Adipose tissue (tissue), 3 donors: ENCODE measurements around the gene TMPRSS2. TPM values are rescaled to one million over a fixed set of nuclear protein-coding genes. Genes with fewer than 3 reads are reported as not detected.

ENCODE experiments used
- H3K27ac ChIP-seq: one replicate; pipeline ENCODE4 v1.5.1; 2013; ENCODE audit warnings: low read depth, low read length
- WGBS, 3 donors: extraction: QIAGEN DNeasy Blood & Tissue Kit; methylation state at CpG; one replicate each; pipeline ENCODE4 v1.1.7; 2013; 5-methylcytosine and 5-hydroxymethylcytosine counted together
- polyA plus RNA-seq, 3 donors: library from polyadenylated mRNA; stranded (reverse); fragments of 200-250 nt; gene quantifications; one replicate each; pipeline ENCODE4 v1.2.3, GENCODE V29; 2013
- donor health status: healthy with polysubstance abuse.
- donor health status: Bipolar disorder and iron deficiency.
- donor health status: healthy.

Gene TMPRSS2
- polyA plus RNA-seq, 3 donors = 0.11 to 111 (median 11.1) TPM

DNA sequence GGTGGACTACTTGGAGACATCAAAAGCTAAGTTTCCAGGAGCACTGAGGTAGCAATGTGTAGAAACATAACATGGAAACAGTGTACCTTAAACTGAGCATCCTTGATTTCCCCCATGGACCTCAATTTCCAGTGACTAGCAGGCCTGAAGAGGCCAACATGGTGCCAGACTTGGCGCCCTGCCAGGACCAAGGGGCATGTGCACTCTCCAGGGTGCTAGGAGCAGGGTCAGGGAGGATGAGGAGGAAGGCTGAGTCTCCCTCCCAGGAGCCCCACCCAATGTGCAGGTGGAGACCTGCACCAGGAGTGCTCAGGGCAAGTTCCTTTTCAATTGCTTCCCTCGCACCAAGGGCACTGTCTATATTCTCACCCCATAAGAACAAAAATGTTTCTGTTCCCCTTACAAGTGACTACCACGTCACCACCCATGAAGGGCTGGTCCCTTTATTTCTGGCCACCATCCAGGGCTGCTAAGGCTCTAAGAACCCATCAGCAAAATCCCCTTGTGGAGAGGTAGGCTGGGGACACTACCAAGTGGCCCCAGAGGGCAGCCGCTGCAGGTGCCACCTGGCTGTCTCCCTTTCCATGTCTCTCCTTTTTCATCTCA is 42.7 kb downstream of the TMPRSS2 start:
- no peak overlapping the region for H3K27ac ChIP-seq
- WGBS, 3 donors = 84 to 97% (median 88%) methylated on average over 4 of the region's 4 CpGs

DNA sequence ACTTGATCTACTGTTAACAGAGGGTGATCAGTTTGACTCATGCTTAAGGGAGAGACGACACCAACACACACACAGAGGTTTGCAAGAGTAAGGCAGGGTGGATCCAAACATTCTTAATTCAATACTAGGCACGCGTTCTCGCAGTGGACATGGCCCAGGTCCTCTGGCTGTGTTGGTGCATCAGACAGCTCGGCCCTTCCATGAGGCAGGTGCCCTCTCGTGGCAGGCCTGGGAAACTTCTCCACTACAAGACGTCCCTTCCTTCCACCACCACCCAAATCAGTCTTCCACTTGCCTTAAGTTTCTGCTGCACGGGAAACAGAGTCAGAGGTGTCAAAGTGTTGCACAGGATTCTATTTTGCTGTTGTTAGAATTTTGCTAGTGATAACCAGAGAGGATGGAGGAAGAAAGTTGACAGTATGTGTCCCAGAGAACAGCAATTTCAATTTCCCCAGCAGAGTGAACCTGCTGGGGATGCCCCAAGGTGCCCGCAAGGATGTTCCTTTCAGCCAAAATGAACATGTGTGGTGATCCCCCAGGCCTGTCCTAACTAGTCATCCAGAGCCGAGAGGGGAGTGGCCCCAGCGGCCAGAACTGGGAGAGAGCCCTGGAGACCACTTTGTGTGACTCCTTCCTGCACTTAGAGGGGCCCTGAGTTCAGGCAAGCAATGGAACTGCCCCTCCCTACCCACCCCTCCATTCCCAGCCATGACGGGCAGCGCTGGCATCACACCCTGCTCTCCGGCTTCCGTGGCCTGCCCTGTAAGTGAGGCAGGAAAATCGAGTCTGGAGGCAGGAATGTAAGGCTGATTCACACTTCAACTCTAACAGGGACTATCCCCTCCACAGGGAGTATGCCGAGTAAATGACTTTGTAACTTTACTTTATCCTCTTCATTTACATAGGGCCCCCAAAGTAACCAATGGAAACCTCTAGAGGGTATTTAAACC is 47.1 kb downstream of the TMPRSS2 start:
- no peak overlapping the region for H3K27ac ChIP-seq
- WGBS, 3 donors = 33 to 44% (median 40%) methylated on average over 17 of the region's 17 CpGs

DNA sequence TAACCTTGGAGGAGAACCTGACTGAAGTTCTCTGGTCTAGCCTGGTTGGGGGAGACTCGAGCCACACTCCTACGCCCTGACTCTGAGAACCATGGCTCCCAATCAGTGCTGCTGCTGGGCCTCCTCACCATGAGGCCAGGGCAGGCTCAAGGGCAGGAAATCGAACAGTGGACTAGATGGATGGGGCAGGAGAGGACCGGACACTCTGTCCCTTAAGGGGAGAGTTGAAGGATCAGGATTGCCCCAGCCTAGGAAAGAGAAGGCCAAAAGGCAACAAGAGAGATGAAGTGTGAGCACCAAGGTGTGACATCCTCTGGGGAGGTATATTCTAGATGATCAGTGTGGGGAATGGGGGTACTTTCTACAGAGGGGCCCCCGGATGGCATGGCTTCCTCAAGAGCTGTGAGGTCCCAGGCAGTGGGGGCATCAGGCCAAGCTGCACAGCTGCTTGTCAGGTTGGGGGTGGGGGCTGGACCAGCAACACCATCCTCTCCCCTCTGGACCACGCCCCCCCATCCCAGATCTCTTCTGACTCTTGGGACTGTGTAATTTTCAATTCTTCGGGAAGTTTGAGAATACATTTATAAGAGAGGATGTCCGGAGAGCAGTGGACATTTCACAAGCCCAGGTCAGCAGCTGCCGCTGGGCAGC is 47.9 kb downstream of the TMPRSS2 start:
- 82 to 88% (median 86%) methylated on average over 9 of the region's 9 CpGs for WGBS, 3 donors
- H3K27ac ChIP-seq = no peak overlapping the region

DNA sequence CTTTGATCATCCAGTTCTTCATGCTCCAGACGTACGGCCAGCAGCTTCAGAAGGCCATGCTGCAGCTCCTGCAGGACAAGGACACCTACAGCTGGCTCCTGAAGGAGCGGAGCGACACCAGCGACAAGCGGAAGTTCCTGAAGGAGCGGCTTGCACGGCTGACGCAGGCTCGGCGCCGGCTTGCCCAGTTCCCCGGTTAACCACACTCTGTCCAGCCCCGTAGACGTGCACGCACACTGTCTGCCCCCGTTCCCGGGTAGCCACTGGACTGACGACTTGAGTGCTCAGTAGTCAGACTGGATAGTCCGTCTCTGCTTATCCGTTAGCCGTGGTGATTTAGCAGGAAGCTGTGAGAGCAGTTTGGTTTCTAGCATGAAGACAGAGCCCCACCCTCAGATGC is 49.4 kb downstream of the TMPRSS2 start:
- no peak overlapping the region for H3K27ac ChIP-seq
- WGBS, 3 donors = 92 to 93% (median 92%) methylated on average over 22 of the region's 22 CpGs

DNA sequence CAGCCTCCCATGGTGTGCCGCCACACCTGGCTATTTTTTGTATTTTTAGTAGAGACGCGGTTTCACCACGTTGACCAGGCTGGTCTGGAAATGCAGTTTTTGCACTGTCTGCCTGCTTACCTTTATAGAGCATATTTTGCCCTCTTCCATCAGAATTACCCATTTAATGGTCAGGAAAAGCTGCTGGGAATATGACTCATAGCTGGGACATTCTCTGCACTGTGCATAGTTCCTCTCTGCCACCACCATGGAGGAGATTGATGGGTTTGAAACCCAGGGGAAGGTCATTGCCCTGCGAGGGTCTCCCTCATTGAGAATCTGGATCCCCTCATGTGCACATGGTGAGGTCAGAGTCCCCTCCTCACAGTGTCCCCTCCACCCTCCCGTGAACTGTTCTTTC is 49.8 kb downstream of the TMPRSS2 start:
- 88 to 92% (median 90%) methylated on average over 6 of the region's 6 CpGs for WGBS, 3 donors

DNA sequence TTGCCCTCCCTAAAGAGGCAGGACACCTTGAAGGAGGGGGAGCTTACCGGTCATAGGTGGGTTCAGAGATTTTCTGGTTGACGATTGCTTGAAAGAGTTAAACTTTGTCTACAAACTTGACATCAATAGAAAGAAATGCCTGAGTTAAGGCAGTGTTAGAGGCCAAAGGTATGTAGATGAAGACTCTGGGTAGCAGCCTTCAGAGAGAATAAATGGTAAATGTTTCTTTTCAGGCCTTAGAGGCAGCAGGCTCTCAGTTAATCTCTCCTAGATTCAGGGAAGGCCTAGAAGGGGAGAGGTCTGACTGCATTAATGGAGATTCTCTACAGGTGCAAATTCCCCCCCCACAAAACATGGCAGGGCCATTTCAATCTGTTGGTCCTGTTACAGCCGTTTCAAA is 54.2 kb downstream of the TMPRSS2 start:
- WGBS, 3 donors = 58 to 74% (median 60%) methylated on average over 3 of the region's 3 CpGs

More for the DNA sequence above, 49.8 kb downstream of the TMPRSS2 start:
- no peak overlapping the region for H3K27ac ChIP-seq

DNA sequence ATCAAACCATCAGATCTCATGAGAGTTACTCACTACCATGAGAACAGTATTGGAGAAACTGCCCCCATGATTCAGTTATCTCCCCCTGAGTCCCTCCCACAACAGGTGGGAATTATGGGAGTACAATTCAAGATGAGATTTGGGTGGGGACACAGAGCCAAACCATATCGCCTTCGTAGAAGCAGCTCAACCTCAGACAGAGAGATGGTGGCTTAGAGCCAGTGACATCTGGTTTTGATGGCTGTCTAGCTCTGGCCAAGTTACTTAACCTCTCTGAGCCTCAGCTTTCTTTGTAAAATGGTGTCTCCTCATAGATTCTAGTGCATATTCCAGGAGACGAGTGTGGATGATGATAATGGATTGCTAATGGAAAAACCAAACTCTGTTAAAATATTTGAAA is 54.8 kb downstream of the TMPRSS2 start:
- 86 to 88% (median 88%) methylated on average over 3 of the region's 3 CpGs for WGBS, 3 donors
- no peak overlapping the region for H3K27ac ChIP-seq

More for the DNA sequence above, 54.2 kb downstream of the TMPRSS2 start:
- H3K27ac ChIP-seq = no peak overlapping the region

DNA sequence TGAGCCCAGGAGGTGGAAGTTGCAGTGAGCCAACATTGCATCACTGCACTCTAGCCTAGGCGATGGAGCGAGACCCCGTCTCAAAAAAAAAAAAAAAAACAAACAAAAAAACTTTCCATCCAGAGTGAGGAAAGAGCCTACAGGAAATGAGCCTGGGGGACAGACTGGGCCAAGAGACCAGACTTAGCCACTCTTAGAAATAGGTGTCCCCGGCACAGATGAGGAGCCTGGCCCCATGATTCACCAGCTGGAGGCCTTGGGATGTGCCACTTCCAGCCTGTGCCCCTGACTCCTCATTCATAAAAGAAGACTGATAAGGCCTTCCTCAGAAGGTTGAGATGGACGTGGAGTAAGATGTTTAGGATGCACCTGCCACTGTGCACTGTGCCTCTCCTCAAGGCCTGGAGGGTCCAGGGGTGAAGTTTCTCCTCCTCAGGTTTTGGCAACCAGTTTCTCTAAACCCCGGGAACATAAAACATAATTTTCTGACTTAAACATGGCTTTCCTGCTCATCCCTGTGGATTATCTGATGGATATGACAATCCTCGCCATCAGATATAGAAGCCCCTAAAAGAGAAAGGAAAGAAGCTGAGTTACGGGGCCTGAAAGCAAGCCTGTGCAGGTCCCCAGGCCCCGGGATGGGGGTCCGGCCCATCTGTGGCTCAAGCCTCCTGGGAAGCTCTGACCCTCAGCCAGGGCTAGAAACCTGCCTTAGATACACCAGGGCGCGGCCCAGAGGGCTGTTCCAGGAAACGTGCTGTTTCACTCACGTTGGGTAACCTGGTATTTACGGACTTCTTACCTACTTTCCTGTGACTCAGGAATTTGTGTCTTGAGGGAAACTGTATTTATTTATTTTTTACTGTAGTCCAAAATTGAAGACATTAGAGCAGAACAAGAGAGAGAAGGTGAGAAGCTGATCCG is 55.9 kb downstream of the TMPRSS2 start:
- no peak overlapping the region for H3K27ac ChIP-seq
- WGBS, 3 donors = 79 to 92% (median 85%) methylated on average over 14 to 16 of the region's 16 CpGs

DNA sequence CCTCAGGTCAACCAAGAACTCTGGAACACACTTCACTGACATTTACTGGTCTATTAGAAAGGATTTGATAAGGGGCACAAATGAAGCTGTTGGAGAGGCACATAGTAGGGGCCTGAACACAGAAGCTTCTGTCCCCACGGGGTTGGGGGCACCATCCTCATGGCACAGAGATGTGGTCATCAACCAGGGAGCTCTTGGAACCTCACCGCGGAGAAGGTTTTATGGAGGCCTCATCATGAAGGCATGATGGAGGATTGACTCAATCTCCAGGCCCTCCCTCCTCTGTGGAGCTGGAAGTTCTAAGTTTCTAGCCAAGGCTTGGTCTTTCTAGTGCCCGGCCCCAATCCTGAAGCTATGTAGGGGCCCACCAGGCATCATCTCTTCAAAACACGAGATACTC is 58.3 kb downstream of the TMPRSS2 start:
- WGBS, 3 donors = 78 to 88% (median 83%) methylated on average over 5 of the region's 5 CpGs
- no peak overlapping the region for H3K27ac ChIP-seq

DNA sequence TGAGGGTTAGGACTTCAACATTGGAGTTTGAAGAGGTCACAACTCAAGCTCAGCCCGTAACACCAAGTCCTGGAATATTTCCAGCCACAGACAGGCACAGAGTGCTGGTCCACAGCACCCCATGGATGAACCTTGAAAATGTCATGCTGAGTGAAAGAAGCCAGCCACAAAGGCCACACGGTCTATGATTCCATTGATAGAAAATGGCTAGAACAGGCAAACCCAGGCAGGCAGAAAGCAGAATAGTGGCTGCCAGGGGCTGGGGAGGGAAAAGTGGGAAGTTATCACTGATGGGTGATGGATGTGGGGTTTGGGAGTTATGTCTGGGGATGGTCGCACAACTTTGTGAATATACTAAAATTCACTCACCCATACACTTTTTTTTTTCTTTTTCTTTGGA is 60.6 kb downstream of the TMPRSS2 start:
- no peak overlapping the region for H3K27ac ChIP-seq
- WGBS, 3 donors = 95 to 97% (median 95%) methylated on average over 3 of the region's 3 CpGs

DNA sequence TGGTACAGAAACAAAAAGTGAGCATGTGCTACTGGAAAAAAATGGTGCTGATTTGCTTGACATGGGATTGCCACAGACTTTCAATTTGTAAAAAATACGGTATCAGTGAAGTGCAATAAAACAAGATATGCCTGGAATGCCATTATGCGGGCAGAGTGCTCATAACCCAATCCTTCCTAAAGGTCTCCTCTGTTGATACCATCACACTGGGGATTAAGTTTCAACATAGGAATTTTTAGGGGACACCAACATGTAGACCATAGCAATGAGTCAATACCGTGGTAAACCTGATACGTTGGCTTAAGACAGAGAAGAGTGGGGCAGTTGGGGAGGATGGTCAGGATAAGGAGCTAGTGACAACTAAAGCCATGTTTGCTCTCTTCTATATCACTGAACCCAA is 61.4 kb downstream of the TMPRSS2 start:
- WGBS, 3 donors = 70 to 94% (median 89%) methylated on average over 4 of the region's 4 CpGs
- H3K27ac ChIP-seq = no peak overlapping the region

DNA sequence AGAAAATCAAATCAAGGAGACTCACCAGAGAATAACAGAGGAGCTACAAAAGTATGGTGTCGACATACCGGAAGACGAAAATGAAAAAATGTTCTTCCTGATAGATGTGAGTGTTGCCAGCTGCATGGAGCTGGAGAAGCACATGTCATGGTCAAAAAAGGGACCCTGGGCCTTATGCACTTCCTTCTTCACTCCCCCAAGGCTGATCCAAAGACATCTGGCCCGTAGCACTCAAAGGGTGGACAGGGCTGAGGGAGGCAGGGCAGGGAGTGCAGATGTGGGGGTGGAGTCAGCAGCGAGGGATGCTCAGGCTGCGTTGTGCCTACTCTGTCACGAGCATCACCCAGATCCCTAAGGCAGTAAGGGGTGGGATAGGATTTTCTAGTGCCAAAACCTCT is 62.5 kb downstream of the TMPRSS2 start:
- WGBS, 3 donors = 82 to 86% (median 85%) methylated on average over 7 of the region's 7 CpGs
- H3K27ac ChIP-seq = no peak overlapping the region

DNA sequence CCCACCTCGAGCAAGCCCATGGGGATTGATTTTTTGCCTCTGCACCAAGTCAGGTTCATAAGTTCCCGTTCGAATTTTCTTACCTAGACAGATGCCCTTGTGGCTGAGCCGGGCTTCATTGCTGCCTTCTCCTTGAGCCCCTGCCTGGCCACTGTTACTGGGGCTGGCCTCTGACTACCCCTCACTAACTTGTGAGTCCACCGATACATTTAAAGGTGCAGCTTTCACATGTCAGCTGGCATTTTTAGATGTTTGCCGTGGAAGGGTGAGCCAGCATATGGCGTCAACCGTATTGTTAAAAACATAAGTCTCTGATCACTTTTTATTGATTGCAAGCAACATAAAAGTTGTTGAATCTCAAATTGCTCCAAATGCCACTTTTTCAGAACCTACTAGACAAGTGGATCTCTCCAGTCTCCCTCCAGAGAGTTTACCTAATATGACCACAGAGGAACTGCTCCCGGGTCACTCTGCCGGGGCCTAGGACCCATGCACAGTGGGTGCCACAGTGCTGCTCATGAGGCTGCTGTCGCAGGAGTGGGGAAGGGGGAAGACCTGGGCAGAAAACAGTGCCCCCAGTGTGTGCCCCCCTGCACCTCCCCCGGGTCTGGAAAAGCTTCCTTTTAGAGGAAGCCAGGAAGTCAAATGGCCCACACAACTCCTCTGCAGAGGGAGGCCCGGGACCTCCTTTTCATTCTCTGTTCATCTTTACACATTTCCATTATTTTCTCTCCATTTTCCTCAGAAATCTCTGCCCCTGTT is 63.1 kb downstream of the TMPRSS2 start:
- H3K27ac ChIP-seq = no peak overlapping the region
- 87 to 90% (median 89%) methylated on average over 13 of the region's 13 CpGs for WGBS, 3 donors

DNA sequence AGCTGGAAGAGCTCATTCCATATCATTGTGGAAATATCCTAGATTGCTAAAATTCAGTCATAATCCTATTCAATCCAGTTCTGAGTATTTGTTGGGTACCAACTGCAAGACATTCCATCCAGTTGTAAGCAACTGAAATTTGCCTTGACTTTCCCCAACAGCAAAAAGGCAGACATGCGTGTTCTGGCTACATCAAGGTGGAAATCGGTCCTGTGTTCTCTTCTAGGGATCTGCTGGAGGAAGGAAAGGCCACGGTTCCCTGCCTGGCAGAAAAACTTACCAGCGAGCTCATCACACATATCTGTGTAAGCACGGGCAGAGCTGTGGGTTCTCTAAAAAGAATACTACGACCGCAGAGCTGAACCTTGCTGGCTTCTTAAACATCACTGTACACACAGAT is 64.4 kb downstream of the TMPRSS2 start:
- 92 to 96% (median 94%) methylated on average over 7 of the region's 7 CpGs for WGBS, 3 donors
- no peak overlapping the region for H3K27ac ChIP-seq

DNA sequence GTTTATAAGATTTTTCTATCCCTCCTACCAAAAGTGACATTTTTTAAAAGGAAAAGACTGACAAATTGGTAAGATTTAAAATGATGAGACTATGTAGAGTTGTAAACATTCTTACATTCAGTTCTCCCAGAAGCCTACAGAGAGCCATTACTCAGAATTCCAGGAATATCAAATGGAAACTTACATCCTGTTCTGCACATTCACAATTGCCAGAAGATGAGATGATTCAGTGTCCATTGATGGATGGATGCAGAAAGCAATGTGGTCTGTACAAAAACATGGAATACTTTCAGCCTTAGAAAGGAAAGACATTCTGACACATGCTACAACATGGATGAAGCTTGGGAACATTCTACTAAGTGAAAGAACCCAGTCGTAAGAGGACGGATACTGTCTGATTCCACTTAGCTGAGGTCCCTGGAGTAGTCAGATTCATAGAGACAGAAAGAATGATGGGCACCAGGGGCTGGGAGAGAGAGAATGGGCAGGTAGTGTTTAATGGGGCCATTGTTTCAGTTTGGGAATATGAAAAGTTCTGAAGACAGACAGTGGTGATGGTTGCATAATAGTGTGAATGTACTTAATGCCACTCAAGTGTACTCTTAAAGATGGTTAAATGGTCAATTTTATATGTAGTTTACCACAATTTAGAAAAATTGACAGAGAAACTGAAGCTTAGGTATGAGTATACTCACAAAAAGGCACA is 65.3 kb downstream of the TMPRSS2 start:
- H3K27ac ChIP-seq = no peak overlapping the region
- WGBS, 3 donors = 89 to 91% (median 90%) methylated on average over 2 of the region's 2 CpGs

DNA sequence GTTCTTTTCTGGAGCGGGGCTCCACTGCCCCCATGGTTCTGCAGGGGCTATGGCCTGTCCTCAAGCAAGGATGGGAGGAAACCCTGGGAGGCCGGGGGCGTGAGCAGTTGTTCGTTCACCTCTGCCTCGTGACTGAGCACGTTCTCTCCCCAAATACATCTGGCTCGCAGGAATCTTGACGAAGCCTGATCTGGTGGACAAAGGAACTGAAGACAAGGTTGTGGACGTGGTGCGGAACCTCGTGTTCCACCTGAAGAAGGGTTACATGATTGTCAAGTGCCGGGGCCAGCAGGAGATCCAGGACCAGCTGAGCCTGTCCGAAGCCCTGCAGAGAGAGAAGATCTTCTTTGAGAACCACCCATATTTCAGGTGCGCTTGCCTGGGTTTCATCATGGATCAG is 66.4 kb downstream of the TMPRSS2 start:
- WGBS, 3 donors = 94 to 96% (median 94%) methylated on average over 14 of the region's 14 CpGs
- no peak overlapping the region for H3K27ac ChIP-seq

DNA sequence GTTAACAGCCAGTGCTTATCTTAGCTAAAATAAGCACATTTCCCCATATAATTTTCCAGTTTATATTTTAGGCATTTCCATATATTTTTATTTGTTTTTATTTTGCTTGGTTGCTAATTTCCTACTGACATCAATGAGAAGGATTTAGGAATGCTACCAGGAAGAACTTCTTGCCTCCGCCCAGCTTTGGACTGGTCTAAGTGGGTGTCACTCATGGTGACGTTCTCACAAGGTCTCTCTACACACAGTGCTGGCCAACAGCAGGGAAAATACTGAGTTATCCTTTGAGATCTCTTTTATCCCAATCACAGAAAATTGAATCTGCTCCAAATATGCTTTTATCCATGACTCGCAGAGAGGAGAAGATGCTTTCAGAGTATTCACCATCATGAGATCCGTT is 68.7 kb downstream of the TMPRSS2 start:
- WGBS, 3 donors = 61 to 84% (median 62%) methylated on average over 4 of the region's 4 CpGs
- H3K27ac ChIP-seq = no peak overlapping the region
